GM12892 (cell line): Measurements from ENCODE around the gene BMP2.

Source experiments
- POLR2A ChIP-seq: IDR thresholded peaks from 2 replicates; pipeline ENCODE4 v1.6.1; 2011; ENCODE audit warnings: low read depth, low read length, control low read depth
- POLR2AphosphoS5 ChIP-seq: IDR thresholded peaks from 2 replicates; pipeline ENCODE4 v1.6.1; 2011; ENCODE audit warnings: low read depth, low read length, control low read depth
- TAF1 ChIP-seq: IDR thresholded peaks from 2 replicates; pipeline ENCODE4 v1.6.1; 2011; ENCODE audit warnings: low read depth, mild to moderate bottlenecking, control low read depth, low read length, borderline replicate concordance

- TF ChIP-seq POLR2A = no peak
- TF ChIP-seq TAF1 = no peak
- TF ChIP-seq POLR2AphosphoS5 = no peak
Observed at GRCh38 chr20:6802227-6802626, 34.7 kb downstream of the BMP2 start.
